Colonic mucosa (tissue), 4 donors: Measurements from ENCODE around the gene RAPGEF1. TPM values are rescaled to one million over a fixed set of nuclear protein-coding genes. Genes with fewer than 3 reads are reported as not detected.

ENCODE experiments used
- DNase-seq: peaks from one replicate; pipeline ENCODE4 v3.0.0-alpha.2; 2020
- H3K27ac ChIP-seq: fragments of 200-600 bp; one replicate; pipeline ENCODE4 v1.8.0; 2021
- H3K27me3 ChIP-seq: fragments of 200-600 bp; one replicate; pipeline ENCODE4 v1.8.0; 2021
- H3K36me3 ChIP-seq: fragments of 200-600 bp; one replicate; pipeline ENCODE4 v1.8.0; 2021
- H3K4me1 ChIP-seq: fragments of 200-600 bp; one replicate; pipeline ENCODE4 v1.8.0; 2021; ENCODE audit warnings: mild to moderate bottlenecking
- H3K4me3 ChIP-seq: fragments of 200-600 bp; one replicate; pipeline ENCODE4 v1.8.0; 2021
- H3K9ac ChIP-seq, 2 donors: one replicate each; pipeline ENCODE4 v1.7.0; 2013; ENCODE audit warnings: control low read depth in 2 of 2, low read depth in 2 of 2, low read length in 2 of 2
- H3K9me3 ChIP-seq: fragments of 200-600 bp; one replicate; pipeline ENCODE4 v1.8.0; 2021
- CTCF ChIP-seq: fragments of 200-600 bp; IDR thresholded peaks from one replicate; pipeline ENCODE4 v1.8.0; 2022; ENCODE audit warnings: antibody characterized with exemption, mild to moderate bottlenecking
- intact Hi-C: fragments of 100-400 bp; cut with DNase I; formaldehyde crosslinking; loops from one replicate; pipeline ENCODE4 v1.14.1; 2022
- total RNA-seq, 2 donors: library from RNA; stranded (reverse); fragmentation: NEBNext Ultra II Directional in 1 of 2; extraction: Animal tissue kit (Norgen Biotek cat#: 25700) in 1 of 2; gene quantifications; one replicate each; pipeline ENCODE4 v1.2.1, GENCODE V29; 2021
- donor health status: healthy.
- donor health status: DM: no; HTN: no; CAD: no.
- donor health status: DM: no; HTN: no; CAD: no.

RAPGEF1 gene
- total RNA-seq, 2 donors from 2014 or later: 47.2 to 58.6 TPM

- TF ChIP-seq CTCF: no peak
- H3K27me3 ChIP-seq: no peaks in the 10 kb centered on the region
- H3K9me3 ChIP-seq: no peaks in the 10 kb centered on the region
- H3K9ac ChIP-seq: no peak overlapping the region
- H3K27ac ChIP-seq: no peak overlapping the region
- no peak for DNase-seq
- intact Hi-C loops: loop anchor here (5.0 kb wide), 1 partner anchor 395 kb away; no protein-coding TSS in a partner anchor
- H3K4me1 ChIP-seq: no peaks in the 10 kb centered on the region
- no peaks in the 10 kb centered on the region for H3K36me3 ChIP-seq
- H3K4me3 ChIP-seq: no peak overlapping the region
These were observed 7.5 kb upstream of the RAPGEF1 start for GRCh38 chr9:131747352-131747751.

- H3K4me1 ChIP-seq: no peaks in the 10 kb centered on the region
- H3K27me3 ChIP-seq: no peaks in the 10 kb centered on the region
- H3K4me3 ChIP-seq: no peak overlapping the region
- H3K36me3 ChIP-seq: no peaks in the 10 kb centered on the region
- H3K9ac ChIP-seq: no peak overlapping the region
- no peaks in the 10 kb centered on the region for H3K9me3 ChIP-seq
- no peak overlapping the region for H3K27ac ChIP-seq
- TF ChIP-seq CTCF: no peak
- no peak for DNase-seq
- intact Hi-C loops: loop anchor here (5.0 kb wide), 1 partner anchor 393 kb away; no protein-coding TSS in a partner anchor
These were observed 5.7 kb upstream of the RAPGEF1 start for GRCh38 chr9:131745610-131746009.

GRCh38 chr9:131744720-131745201 is 4.9 kb upstream of the RAPGEF1 start:
- H3K27ac ChIP-seq: no peak overlapping the region
- H3K36me3 ChIP-seq: no peaks in the 10 kb centered on the region
- H3K4me1 ChIP-seq: no peaks in the 10 kb centered on the region
- no peaks in the 10 kb centered on the region for H3K9me3 ChIP-seq
- no peaks in the 10 kb centered on the region for H3K27me3 ChIP-seq
- TF ChIP-seq CTCF: no peak
- no peak overlapping the region for H3K4me3 ChIP-seq
- intact Hi-C loops: loop anchor here (5.0 kb wide), 1 partner anchor 392 kb away; no protein-coding TSS in a partner anchor
- DNase-seq: no peak
- H3K9ac ChIP-seq: no peak overlapping the region

GRCh38 chr9:131744171-131744719 is 4.4 kb upstream of the RAPGEF1 start:
- H3K36me3 ChIP-seq: no peaks in the 10 kb centered on the region
- H3K27me3 ChIP-seq: no peaks in the 10 kb centered on the region
- H3K4me3 ChIP-seq: no peak overlapping the region
- H3K27ac ChIP-seq: no peak overlapping the region
- H3K9ac ChIP-seq: no peak overlapping the region
- H3K4me1 ChIP-seq: no peaks in the 10 kb centered on the region
- no peak for TF ChIP-seq CTCF
- H3K9me3 ChIP-seq: no peaks in the 10 kb centered on the region
- intact Hi-C loops: no loop called here
- no peak for DNase-seq

GRCh38 chr9:131743501-131743900 is 3.6 kb upstream of the RAPGEF1 start:
- no peak for DNase-seq
- no peak for TF ChIP-seq CTCF
- no peak overlapping the region for H3K27ac ChIP-seq

More at GRCh38 chr9:131743501-131743900, 3.6 kb upstream of the RAPGEF1 start:
- Histone ChIP-seq H3K27me3 (no peaks in the 10 kb centered on the region), H3K4me1 (no peaks in the 10 kb centered on the region), H3K9ac (no peak overlapping the region), H3K4me3 (no peak overlapping the region), H3K9me3 (no peaks in the 10 kb centered on the region), H3K36me3 (no peaks in the 10 kb centered on the region)
- intact Hi-C loops: no loop called here
